ENCODE results near the gene GSTA3.
"Not testable (repeated sequence)": the region's sequence is repeated elsewhere in the genome, so short reads cannot be mapped to it uniquely, and the experiment has no call there.

GSTA3 gene

GRCh38 chr6:52858416-52858815 lies 51.1 kb downstream of the GSTA3 start:
- no peak overlapping the region for H3K4me3 ChIP-seq (replicated peaks; ENCODE audit: low read depth, low read length)
- TF ChIP-seq CTCF (IDR thresholded peaks at IDR 0.05; ENCODE audit: low read depth, low read length, missing control alignments), result no peak
- no peak for DNase-seq (ENCODE audit: extremely low read depth, low read depth)

DNA sequence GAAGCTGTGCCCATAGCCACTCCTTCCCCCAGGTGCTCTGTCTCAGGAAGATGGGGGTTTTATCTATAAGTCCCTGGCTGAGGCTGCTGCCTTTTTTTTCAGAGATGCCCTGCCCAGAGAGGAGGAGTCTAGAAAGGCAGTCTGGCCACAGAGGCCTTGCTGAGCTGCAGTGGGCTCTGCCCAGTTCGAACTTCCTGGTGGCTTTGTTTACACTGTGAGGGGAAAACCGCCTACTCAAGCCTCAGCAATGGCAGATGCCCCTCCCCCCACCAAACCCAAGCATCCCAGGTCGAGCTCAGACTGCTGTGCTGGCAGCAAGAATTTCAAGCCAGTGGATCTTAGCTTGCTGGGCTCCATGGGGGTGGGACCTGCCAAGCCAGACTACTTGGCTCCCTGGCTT lies 53.4 kb downstream of the GSTA3 start:
- not testable (repeated sequence) for DNase-seq (ENCODE audit: extremely low read depth, low read depth); H3K4me3 ChIP-seq (replicated peaks; ENCODE audit: low read depth, low read length)

DNA sequence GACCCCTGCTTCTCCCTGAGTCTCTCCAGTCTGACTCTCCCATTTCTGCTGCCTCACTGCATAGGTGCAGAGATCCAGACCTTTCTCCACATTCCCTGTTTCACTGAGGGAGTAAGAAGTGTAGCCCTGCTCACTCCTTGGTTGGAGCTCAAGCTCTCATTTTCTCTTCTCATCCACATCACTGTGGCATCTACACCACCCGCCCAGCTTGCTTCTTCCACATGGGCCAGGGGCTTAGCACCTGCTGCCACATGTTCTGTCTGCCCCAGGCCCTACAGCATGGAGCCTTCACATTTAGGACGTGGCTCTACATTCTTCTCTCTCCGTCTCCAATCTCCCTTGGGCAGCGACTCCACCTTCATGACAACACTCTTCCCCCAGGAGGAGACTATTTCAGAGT lies 60.4 kb downstream of the GSTA3 start:
- no peak for DNase-seq (ENCODE audit: extremely low read depth, low read depth)
- H3K4me3 ChIP-seq (replicated peaks; ENCODE audit: low read depth, low read length), result no peak overlapping the region
- TF ChIP-seq CTCF (IDR thresholded peaks at IDR 0.05; ENCODE audit: low read depth, low read length, missing control alignments), result no peak

Measured in HFF-Myc (cell line).